Bronchial epithelial cell (primary cell): ENCODE results near the gene HMGN5. TPM values are rescaled to one million over a fixed set of nuclear protein-coding genes. Genes with fewer than 3 reads are reported as not detected.

Experiments used
- DNase-seq: peaks from one replicate; pipeline ENCODE4 v3.0.0-alpha.2; 2010; ENCODE audit warnings: low read depth
- FAIRE-seq: peaks from 2 replicates; lab custom pipeline; 2011; peaks lifted over from hg19 to GRCh38; lab: Jason Lieb, UNC
- H3K27me3 ChIP-seq: 2 replicates; pipeline ENCODE4 v1.5.1; 2011; ENCODE audit warnings: low read length; ENCODE audit not compliant: control insufficient read depth, insufficient read depth
- H3K36me3 ChIP-seq: 2 replicates; pipeline ENCODE4 v1.5.1; 2011; ENCODE audit warnings: low read length; ENCODE audit not compliant: control insufficient read depth, insufficient read depth
- H3K4me3 ChIP-seq: 2 replicates; pipeline ENCODE4 v1.5.1; 2011; ENCODE audit warnings: mild to moderate bottlenecking, low read depth, low read length, control low read depth
- total RNA-seq: library from RNA; depleted of rRNA; stranded (reverse); fragments of >200 nt; gene quantifications from 2 replicates; pipeline ENCODE4 v1.2.1, GENCODE V29; 2014
- TF ChIP-seq, protein P1 (sequence below): IDR thresholded peaks from 2 replicates; pipeline ENCODE4 v1.5.1; 2011; ENCODE audit warnings: mild to moderate bottlenecking, moderate library complexity, low read length, control low read depth, inconsistent platforms; ENCODE audit not compliant: insufficient read depth, severe bottlenecking

Gene HMGN5, protein sequence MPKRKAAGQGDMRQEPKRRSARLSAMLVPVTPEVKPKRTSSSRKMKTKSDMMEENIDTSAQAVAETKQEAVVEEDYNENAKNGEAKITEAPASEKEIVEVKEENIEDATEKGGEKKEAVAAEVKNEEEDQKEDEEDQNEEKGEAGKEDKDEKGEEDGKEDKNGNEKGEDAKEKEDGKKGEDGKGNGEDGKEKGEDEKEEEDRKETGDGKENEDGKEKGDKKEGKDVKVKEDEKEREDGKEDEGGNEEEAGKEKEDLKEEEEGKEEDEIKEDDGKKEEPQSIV
- total RNA-seq, result 0.38 and 0.53 TPM in 2 replicates

DNA sequence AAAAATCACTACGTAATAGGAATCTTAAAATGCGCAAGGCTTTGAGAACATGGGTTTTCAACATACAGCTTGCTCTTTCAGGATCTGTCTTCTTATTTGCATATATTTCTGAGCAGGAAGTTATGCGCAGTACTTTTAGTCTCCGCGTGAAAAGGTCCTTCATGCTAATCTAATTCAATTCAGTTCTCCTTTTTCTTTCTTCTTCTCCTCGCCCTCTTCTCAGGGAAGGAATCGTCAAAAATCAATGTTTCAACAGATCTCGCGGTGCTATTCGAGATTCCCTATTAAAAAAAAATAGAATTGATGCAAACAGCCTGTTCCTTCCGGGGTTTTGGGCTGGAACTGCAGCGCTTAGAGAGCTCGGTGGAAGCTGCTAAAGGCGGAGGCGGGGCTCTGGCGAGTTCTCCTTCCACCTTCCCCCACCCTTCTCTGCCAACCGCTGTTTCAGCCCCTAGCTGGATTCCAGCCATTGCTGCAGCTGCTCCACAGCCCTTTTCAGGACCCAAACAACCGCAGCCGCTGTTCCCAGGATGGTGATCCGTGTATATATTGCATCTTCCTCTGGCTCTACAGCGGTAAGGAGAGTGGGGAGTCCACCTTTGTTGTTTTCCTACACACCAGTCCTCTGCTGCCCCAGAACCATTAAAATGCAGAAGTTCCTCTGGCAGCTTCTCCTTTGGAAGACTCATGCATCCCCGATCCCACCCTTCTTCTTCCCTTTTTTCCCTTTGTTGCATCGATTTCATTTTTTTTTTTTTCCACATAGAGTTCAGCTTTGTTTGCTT, at the start of gene HMGN5, which contains the start of gene SH3BGRL:
TSS of gene HMGN5 (minus strand) at position 243 of the 785 bp plus-strand sequence. CDS start 80,364 bp downstream, outside the sequence.
TSS of gene SH3BGRL (plus strand) at position 432 of the 785 bp plus-strand sequence. CDS start at position 531, 99 bp downstream.
- FAIRE-seq, result no peak
- DNase-seq, result peak; percentile 72
- H3K27me3 ChIP-seq, result no peaks in the 10 kb centered on the region
- H3K36me3 ChIP-seq, result no peaks in the 10 kb centered on the region
- peak within 1 kb of the TSS; percentile 59 for H3K4me3 ChIP-seq
- TF ChIP-seq, protein P1, sequence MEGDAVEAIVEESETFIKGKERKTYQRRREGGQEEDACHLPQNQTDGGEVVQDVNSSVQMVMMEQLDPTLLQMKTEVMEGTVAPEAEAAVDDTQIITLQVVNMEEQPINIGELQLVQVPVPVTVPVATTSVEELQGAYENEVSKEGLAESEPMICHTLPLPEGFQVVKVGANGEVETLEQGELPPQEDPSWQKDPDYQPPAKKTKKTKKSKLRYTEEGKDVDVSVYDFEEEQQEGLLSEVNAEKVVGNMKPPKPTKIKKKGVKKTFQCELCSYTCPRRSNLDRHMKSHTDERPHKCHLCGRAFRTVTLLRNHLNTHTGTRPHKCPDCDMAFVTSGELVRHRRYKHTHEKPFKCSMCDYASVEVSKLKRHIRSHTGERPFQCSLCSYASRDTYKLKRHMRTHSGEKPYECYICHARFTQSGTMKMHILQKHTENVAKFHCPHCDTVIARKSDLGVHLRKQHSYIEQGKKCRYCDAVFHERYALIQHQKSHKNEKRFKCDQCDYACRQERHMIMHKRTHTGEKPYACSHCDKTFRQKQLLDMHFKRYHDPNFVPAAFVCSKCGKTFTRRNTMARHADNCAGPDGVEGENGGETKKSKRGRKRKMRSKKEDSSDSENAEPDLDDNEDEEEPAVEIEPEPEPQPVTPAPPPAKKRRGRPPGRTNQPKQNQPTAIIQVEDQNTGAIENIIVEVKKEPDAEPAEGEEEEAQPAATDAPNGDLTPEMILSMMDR, result no peak

DNA sequence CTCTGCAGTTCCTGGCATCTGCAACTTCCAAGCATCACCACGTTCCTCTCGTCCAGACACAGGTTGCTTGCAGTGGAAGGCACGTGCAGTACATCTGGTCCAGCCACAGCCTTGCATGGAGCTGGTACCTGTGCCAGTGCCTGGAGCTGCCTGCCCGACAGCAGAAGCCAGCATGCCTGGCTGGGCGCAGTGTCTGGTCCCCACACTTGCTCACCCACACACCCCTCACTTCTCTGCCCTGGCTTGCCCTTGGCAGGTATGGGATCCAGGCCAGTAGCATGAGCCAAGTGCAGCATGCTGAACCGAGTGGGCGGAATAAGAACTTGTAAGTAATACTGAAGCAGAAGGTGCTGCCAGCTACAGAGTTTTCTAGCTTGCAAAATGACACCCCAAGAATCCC, 40.0 kb upstream of the HMGN5 start:
- no peak overlapping the region for H3K4me3 ChIP-seq
- DNase-seq (peak; percentile 69), FAIRE-seq (no peak)
- TF ChIP-seq, protein P1, result no peak
- no peaks in the 10 kb centered on the region for H3K36me3 ChIP-seq
- H3K27me3 ChIP-seq, result no peaks in the 10 kb centered on the region

DNA sequence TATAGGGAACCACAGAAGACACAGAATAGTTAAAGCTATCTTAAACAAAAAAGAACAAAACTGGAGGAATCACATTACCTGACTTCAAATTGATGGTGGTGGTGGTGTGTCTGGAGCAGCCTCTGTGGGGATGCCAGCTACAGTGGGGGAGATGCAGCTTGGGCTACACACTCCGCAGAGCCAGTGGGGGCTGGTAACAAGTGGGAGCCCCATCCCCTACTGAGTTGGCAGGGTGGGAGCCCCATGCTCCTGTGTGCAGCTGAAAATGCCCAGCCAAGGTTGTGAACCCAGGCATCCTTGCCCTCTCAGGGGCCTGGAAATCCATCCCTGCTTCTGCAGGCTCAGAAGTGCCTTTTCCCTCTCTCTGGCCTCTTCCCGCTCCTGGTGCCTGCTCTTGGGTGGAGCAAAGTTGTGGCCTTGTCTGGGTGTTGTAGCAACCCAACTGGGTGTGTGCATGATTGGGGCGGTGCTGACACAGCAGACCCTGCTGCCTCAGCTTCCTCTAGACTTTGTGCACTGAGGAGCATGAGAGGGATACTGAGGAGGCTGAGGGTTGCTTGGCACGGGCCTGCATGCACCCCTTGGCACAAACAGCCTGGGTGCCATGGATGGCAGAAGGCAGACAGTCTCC, 39.1 kb upstream of the HMGN5 start:
- H3K36me3 ChIP-seq, result no peaks in the 10 kb centered on the region
- FAIRE-seq, result no peak

DNA sequence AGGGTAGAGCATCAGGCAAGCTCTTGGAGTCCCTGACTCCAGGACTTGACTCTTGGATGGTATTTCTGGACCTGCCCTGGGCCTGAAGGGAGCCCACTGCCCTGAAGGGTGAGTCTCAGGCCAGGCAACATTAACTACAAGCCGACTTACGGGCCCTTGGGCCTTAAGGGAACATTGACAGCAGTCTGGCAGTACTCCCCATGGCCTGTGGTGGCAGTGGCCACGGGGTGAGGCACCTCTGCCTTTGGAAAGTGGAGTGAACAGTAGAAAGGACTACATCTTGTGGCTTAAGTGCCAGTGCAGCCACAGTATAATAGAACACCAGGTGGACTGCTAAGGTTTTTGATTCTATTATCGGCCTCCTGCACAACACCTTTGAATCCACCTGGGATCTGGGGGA, 36.5 kb upstream of the HMGN5 start:
- FAIRE-seq (no peak), DNase-seq (no peak)
- TF ChIP-seq, protein P1, result no peak
- Histone ChIP-seq H3K36me3 (no peaks in the 10 kb centered on the region), H3K27me3 (no peaks in the 10 kb centered on the region), H3K4me3 (no peak overlapping the region)

More for the DNA sequence above, 39.1 kb upstream of the HMGN5 start:
- Histone ChIP-seq H3K4me3 (no peak overlapping the region), H3K27me3 (no peaks in the 10 kb centered on the region)
- TF ChIP-seq, protein P1, result no peak
- DNase-seq, result no peak

DNA sequence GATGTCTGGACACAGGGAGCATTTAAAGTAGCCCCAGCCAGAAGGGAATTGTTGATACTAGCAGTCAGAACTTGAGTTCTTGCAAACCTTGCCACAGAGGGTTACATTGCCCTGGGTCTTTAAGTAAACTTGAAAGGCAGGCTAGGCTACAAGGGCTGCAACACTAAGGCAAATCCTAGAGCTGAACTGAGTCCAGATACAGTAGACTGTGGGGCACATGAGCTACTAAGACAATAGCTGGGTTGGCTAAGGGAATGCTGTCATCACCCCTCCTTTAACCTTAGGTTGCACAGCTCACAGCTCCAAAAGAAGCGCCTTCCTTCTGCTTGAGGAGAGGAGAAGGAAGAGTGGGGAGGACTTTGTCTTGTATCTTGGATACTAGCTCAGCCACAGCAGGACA, 35.8 kb upstream of the HMGN5 start:
- Histone ChIP-seq H3K4me3 (no peak overlapping the region), H3K36me3 (no peaks in the 10 kb centered on the region), H3K27me3 (no peaks in the 10 kb centered on the region)
- DNase-seq (no peak), FAIRE-seq (no peak)
- TF ChIP-seq, protein P1, result no peak
